KOPT-K1 (cell line): ENCODE data around the gene PTGIS.

Source experiments
- H3K27ac ChIP-seq: fragments of 200-600 bp; sonication (generic); 2 replicates; pipeline ENCODE4 v1.5.1; 2016; ENCODE audit warnings: antibody characterized with exemption, mild to moderate bottlenecking, low read depth, low read length; ENCODE audit not compliant: poor library complexity, severe bottlenecking
- H3K36me3 ChIP-seq: fragments of 200-600 bp; sonication (generic); 2 replicates; pipeline ENCODE4 v1.5.1; 2017; ENCODE audit warnings: antibody characterized with exemption, mild to moderate bottlenecking, low read length, moderate library complexity; ENCODE audit not compliant: insufficient read depth
- H3K9me3 ChIP-seq: fragments of 200-600 bp; sonication (generic); 2 replicates; pipeline ENCODE4 v1.5.1; 2017; ENCODE audit warnings: antibody characterized with exemption, low read length, mild to moderate bottlenecking; ENCODE audit not compliant: insufficient read depth, poor library complexity, severe bottlenecking

The PTGIS gene

GRCh38 chr20:49516916-49517804 is 50.8 kb downstream of the PTGIS start:
- Histone ChIP-seq H3K9me3 (no peaks in the 10 kb centered on the region), H3K36me3 (no peaks in the 10 kb centered on the region), H3K27ac (no peak overlapping the region)

GRCh38 chr20:49515586-49515985 is 52.4 kb downstream of the PTGIS start:
- Histone ChIP-seq H3K36me3 (no peaks in the 10 kb centered on the region), H3K9me3 (no peaks in the 10 kb centered on the region), H3K27ac (no peak overlapping the region)

GRCh38 chr20:49513517-49513916 is 54.4 kb downstream of the PTGIS start:
- Histone ChIP-seq H3K36me3 (no peaks in the 10 kb centered on the region), H3K9me3 (no peaks in the 10 kb centered on the region), H3K27ac (no peak overlapping the region)

GRCh38 chr20:49513009-49513408 is 54.9 kb downstream of the PTGIS start:
- no peaks in the 10 kb centered on the region for H3K9me3 ChIP-seq

GRCh38 chr20:49511788-49512525 is 56.0 kb downstream of the PTGIS start:
- Histone ChIP-seq H3K27ac (no peak overlapping the region), H3K9me3 (no peaks in the 10 kb centered on the region), H3K36me3 (no peaks in the 10 kb centered on the region)

More at GRCh38 chr20:49513009-49513408, 54.9 kb downstream of the PTGIS start:
- Histone ChIP-seq H3K27ac (no peak overlapping the region), H3K36me3 (no peaks in the 10 kb centered on the region)

- no peak overlapping the region for H3K27ac ChIP-seq
- H3K9me3 ChIP-seq, result no peaks in the 10 kb centered on the region
- no peaks in the 10 kb centered on the region for H3K36me3 ChIP-seq
Observed at GRCh38 chr20:49510562-49511122, 57.3 kb downstream of the PTGIS start.

GRCh38 chr20:49508435-49509199 is 59.3 kb downstream of the PTGIS start:
- Histone ChIP-seq H3K27ac (no peak overlapping the region), H3K9me3 (no peaks in the 10 kb centered on the region), H3K36me3 (no peaks in the 10 kb centered on the region)

GRCh38 chr20:49507741-49508434 is 60.0 kb downstream of the PTGIS start:
- Histone ChIP-seq H3K36me3 (no peaks in the 10 kb centered on the region), H3K27ac (no peak overlapping the region), H3K9me3 (no peaks in the 10 kb centered on the region)

- Histone ChIP-seq H3K27ac (no peak overlapping the region), H3K36me3 (no peaks in the 10 kb centered on the region), H3K9me3 (peaks cover 4% of the 10 kb centered on the region)
Observed at GRCh38 chr20:49505518-49505917, 62.4 kb downstream of the PTGIS start.

GRCh38 chr20:49503176-49503575 is 64.8 kb downstream of the PTGIS start:
- H3K27ac ChIP-seq, result no peak overlapping the region
- H3K9me3 ChIP-seq, result peaks cover 4% of the 10 kb centered on the region
- no peaks in the 10 kb centered on the region for H3K36me3 ChIP-seq

- peaks cover 4% of the 10 kb centered on the region for H3K9me3 ChIP-seq
- H3K27ac ChIP-seq, result no peak overlapping the region
- no peaks in the 10 kb centered on the region for H3K36me3 ChIP-seq
Observed at GRCh38 chr20:49501917-49502316, 66.0 kb downstream of the PTGIS start.

- Histone ChIP-seq H3K9me3 (peaks cover 4% of the 10 kb centered on the region), H3K36me3 (no peaks in the 10 kb centered on the region), H3K27ac (no peak overlapping the region)
Observed at GRCh38 chr20:49497398-49497669, 70.6 kb downstream of the PTGIS start.

- H3K27ac ChIP-seq, result no peak overlapping the region
- H3K36me3 ChIP-seq, result no peaks in the 10 kb centered on the region
- peaks cover under 1% of the 10 kb centered on the region for H3K9me3 ChIP-seq
Observed at GRCh38 chr20:49496553-49497397, 71.2 kb downstream of the PTGIS start.

GRCh38 chr20:49496043-49496442 is 71.9 kb downstream of the PTGIS start:
- H3K27ac ChIP-seq, result no peak overlapping the region
- H3K36me3 ChIP-seq, result no peaks in the 10 kb centered on the region

More at GRCh38 chr20:49496043-49496442, 71.9 kb downstream of the PTGIS start:
- no peaks in the 10 kb centered on the region for H3K9me3 ChIP-seq
